Astrocyte (in vitro differentiated cells and primary cell): ENCODE results near the gene CABLES2.

Experiments used
- EZH2 ChIP-seq: IDR thresholded peaks from 2 replicates; pipeline ENCODE4 v1.6.1; 2012; ENCODE audit warnings: mild to moderate bottlenecking, low read length, inconsistent platforms; ENCODE audit not compliant: insufficient read depth
- TF ChIP-seq, protein P1 (sequence below): IDR thresholded peaks from 2 replicates; pipeline ENCODE4 v1.5.1; 2011; ENCODE audit warnings: low read depth, mild to moderate bottlenecking, inconsistent platforms, low read length, moderate library complexity; ENCODE audit not compliant: insufficient read depth

DNA sequence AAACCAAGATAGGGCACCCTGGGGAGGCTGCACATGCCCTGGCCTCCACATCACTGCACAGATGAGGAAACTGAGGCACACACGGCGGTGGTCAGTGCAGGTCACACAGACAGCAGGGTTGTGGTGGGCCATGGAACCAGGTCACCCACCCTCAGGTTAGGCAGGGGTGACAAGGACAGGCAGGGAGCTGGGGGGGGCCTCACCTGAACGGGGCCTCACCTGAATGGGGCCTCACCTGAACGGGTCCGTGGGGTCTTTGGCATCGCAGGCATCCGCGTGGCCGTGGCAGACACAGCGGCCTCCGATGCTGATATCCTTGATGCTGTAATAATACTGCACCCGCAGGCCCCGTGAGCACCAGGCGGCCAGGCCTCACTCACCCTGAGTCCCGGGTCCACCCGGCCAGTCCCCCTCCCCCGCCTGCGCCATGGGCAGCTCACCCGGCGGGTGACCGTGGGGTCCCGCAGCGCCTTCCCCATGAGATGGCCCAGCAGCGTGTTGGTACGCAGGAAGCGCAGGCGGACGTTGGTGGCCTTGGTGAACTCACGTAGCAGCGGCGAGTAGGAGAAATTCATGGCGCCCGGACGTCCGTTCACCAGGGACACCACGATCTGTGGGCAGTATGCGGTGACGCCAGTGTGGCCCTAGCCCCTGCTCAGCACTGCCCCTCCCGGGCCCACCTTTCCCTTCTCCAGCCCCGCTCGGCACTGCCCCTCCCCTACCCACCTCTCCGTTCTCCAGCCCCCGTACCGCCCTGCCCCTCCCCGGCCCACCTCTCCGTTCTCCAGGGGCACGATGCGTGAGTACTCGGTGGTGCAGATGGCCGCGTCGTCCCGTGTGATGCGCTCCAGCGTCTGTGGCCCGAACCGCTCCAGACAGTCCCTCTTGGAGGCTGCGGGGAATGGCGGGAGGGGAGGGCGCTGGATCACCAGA lies 55.4 kb downstream of the CABLES2 start:
- TF ChIP-seq, protein P1, sequence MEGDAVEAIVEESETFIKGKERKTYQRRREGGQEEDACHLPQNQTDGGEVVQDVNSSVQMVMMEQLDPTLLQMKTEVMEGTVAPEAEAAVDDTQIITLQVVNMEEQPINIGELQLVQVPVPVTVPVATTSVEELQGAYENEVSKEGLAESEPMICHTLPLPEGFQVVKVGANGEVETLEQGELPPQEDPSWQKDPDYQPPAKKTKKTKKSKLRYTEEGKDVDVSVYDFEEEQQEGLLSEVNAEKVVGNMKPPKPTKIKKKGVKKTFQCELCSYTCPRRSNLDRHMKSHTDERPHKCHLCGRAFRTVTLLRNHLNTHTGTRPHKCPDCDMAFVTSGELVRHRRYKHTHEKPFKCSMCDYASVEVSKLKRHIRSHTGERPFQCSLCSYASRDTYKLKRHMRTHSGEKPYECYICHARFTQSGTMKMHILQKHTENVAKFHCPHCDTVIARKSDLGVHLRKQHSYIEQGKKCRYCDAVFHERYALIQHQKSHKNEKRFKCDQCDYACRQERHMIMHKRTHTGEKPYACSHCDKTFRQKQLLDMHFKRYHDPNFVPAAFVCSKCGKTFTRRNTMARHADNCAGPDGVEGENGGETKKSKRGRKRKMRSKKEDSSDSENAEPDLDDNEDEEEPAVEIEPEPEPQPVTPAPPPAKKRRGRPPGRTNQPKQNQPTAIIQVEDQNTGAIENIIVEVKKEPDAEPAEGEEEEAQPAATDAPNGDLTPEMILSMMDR, result no peak
- no peak for TF ChIP-seq EZH2
